ENCODE data around the gene NECTIN1. TPM values are rescaled to one million over a fixed set of nuclear protein-coding genes. Genes with fewer than 3 reads are reported as not detected.
A peak's percentile ranks its signal among the peaks of the same experiment; 100 is the strongest.

NECTIN1 gene
- total RNA-seq, 2 experiments from 2014 or later, result 1.5 TPM

DNA sequence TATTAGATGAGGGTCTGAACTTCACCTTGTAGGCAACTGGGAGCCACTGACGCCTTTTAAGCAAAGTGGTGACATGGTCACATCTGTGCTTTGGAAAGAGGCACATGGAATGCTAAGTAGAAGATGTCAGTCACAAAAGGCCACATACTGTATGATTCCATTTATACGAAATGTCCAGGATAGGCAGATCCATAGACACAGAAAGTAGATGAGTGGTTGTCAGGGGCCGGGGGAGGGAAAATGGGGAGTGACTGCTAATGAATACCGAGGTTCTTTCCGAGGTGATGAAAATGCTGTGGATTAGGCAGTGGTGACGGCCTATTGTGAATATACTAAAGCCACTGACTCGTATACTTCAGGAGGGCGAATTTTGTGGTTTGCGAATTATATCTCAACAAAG lies 20.6 kb downstream of the NECTIN1 start:
- POLR2A ChIA-PET, result no interaction called here
- H3K27me3 Mint-ChIP-seq, result peaks cover 35% of the 10 kb centered on the region
- no peaks in the 10 kb centered on the region for H3K9me3 Mint-ChIP-seq
- H3K36me3 Mint-ChIP-seq, result no peaks in the 10 kb centered on the region
- H3K4me3 Mint-ChIP-seq, result no peak overlapping the region
- ATAC-seq (ENCODE audit: low read depth) (no peak), DNase-seq (no peak)
- no peak overlapping the region for H3K27ac Mint-ChIP-seq
- peaks cover 3% of the 10 kb centered on the region for H3K4me1 Mint-ChIP-seq

- no peaks in the 10 kb centered on the region for H3K9me3 Mint-ChIP-seq
- ATAC-seq (ENCODE audit: low read depth), result no peak
- H3K36me3 Mint-ChIP-seq, result no peaks in the 10 kb centered on the region
- H3K4me3 Mint-ChIP-seq, result no peak overlapping the region
- no peak for DNase-seq
- H3K4me1 Mint-ChIP-seq, result peaks cover 3% of the 10 kb centered on the region
- peaks cover 35% of the 10 kb centered on the region for H3K27me3 Mint-ChIP-seq
- no peak overlapping the region for H3K27ac Mint-ChIP-seq
- POLR2A ChIA-PET, result no interaction called here
Observed at GRCh38 chr11:119706887-119707286, 22.1 kb downstream of the NECTIN1 start.

DNA sequence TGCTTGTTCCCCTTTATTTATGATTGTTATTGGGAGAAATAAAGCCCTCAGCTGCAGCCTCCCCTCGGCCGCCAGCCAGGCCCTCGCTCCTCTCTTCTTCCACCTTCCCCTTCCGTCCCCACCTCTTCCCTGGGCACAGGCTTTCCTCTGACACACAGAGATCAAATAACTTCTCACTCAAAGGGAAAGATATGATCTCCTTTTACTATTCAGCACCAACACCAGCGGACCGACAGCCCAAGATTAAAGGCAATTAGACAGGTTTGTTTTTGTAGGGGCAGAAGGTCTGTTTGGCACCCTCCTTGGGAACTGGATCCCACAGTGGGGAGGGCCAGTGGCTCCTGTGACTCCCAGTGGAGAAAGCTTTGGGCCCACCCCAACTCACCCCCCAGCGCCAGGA lies 23.0 kb downstream of the NECTIN1 start:
- no peaks in the 10 kb centered on the region for H3K9me3 Mint-ChIP-seq
- H3K27me3 Mint-ChIP-seq, result peaks cover 30% of the 10 kb centered on the region
- peaks cover 4% of the 10 kb centered on the region for H3K4me1 Mint-ChIP-seq
- H3K4me3 Mint-ChIP-seq, result no peak overlapping the region
- POLR2A ChIA-PET, result no interaction called here
- H3K36me3 Mint-ChIP-seq, result no peaks in the 10 kb centered on the region
- ATAC-seq (ENCODE audit: low read depth) (no peak), DNase-seq (no peak)
- no peak overlapping the region for H3K27ac Mint-ChIP-seq

DNA sequence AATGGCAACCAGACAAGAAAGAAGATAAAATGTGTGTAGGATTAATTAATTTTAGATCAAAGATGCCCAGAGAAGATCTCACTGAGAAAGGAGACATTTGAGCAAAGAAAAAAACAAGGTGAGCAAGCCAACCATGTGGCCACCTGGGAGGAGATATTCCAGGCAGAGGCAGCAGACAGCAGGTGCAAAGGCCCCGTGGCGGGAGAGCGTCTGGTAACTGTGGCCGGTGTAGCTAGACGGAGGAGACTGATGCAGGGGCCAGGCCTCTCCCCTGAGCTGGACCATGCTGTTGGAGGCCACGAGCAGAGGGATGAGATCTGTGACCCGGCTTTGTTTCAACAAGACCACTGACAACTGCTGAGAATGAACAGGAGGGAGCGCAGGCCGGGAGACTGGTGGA lies 23.6 kb downstream of the NECTIN1 start:
- H3K4me3 Mint-ChIP-seq, result no peak overlapping the region
- H3K27ac Mint-ChIP-seq, result no peak overlapping the region
- peaks cover 30% of the 10 kb centered on the region for H3K27me3 Mint-ChIP-seq
- peaks cover 7% of the 10 kb centered on the region for H3K4me1 Mint-ChIP-seq
- ATAC-seq (ENCODE audit: low read depth), result no peak
- POLR2A ChIA-PET, result no interaction called here
- no peak for DNase-seq
- H3K9me3 Mint-ChIP-seq, result no peaks in the 10 kb centered on the region
- no peaks in the 10 kb centered on the region for H3K36me3 Mint-ChIP-seq

DNA sequence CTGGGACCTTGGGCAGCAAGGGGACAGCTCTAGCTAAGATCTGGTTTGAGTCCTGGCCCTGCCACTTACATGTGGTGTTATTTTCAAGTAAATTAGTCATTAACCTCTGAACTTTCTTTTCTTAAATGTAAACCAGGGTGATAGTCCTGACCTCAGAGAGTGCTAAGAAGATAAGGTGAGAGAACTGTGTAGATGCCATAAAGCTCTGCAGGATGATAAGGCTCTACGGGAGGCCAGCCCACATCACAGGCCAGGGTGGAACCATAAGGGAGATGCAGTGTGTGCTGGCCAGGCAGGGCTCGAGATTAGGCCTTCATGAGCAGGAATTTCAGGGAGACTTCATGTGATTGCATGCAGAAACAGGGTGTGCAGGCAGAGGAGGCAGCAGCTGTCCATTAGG lies 24.2 kb downstream of the NECTIN1 start:
- DNase-seq (no peak), ATAC-seq (ENCODE audit: low read depth) (no peak)
- Mint-ChIP-seq H3K4me3 (no peak overlapping the region), H3K4me1 (peaks cover 7% of the 10 kb centered on the region), H3K36me3 (no peaks in the 10 kb centered on the region), H3K27ac (no peak overlapping the region), H3K27me3 (peaks cover 25% of the 10 kb centered on the region), H3K9me3 (no peaks in the 10 kb centered on the region)
- POLR2A ChIA-PET, result no interaction called here

DNA sequence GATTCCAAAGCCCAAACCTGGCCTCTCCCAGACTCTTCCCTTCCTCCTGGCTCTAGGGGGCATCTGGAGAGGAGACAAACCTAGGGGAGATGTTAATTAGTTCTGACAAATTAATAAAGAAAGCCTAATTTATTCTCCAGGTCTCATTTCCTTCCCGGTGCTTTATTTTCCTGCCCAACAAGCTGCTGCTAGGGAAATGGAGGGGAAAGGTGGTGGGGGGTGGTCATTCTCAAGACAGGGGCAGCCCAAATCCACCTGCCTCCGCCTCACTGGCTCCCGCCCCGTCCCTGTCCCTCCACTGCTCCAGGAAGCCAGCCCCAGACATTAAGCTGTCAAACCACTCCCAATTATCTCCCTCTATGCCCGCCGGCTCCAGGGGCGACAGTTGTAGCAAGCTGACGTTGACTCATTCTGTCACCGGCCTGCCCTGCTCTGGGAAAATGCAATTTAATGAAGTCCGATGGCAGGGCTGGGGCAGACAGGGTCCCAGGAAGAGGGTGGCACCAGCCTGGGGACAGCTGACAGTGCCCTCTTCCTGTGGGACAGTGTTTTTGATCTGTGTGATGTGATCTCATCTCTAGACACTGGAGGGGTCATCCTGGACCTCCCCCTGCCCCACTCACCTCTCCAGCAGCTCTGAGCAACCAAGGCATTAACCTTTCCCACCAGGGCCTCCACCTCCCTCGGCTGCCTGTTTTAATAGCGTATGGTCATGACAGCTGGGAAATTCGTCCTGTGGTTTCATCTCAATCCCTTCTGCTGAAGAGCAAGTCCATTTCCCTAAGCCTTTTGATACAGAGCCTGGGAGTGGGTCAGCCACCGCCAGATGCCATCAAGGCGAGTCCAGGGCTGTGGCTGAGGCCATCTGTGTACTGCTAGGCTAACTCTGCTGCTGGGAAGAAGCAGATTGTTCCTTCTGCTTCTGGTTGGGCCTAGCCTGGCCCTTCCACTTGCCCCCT lies 27.1 kb downstream of the NECTIN1 start:
- DNase-seq (no peak), ATAC-seq (ENCODE audit: low read depth) (no peak)
- no peaks in the 10 kb centered on the region for H3K36me3 Mint-ChIP-seq
- no peak overlapping the region for H3K4me3 Mint-ChIP-seq
- H3K4me1 Mint-ChIP-seq, result peaks cover 4% of the 10 kb centered on the region
- no peak overlapping the region for H3K27ac Mint-ChIP-seq
- POLR2A ChIA-PET, result no interaction called here
- H3K9me3 Mint-ChIP-seq, result no peaks in the 10 kb centered on the region
- peaks cover 6% of the 10 kb centered on the region for H3K27me3 Mint-ChIP-seq

- ATAC-seq (ENCODE audit: low read depth), result peak; percentile 48
- POLR2A ChIA-PET, result no interaction called here
- DNase-seq, result no peak
Observed at GRCh38 chr11:119700536-119701346, 28.3 kb downstream of the NECTIN1 start.

GRCh38 chr11:119700030-119700429 lies 29.0 kb downstream of the NECTIN1 start:
- Mint-ChIP-seq H3K27ac (no peak overlapping the region), H3K36me3 (no peaks in the 10 kb centered on the region), H3K27me3 (peaks cover 3% of the 10 kb centered on the region), H3K4me3 (no peak overlapping the region), H3K4me1 (peaks cover 4% of the 10 kb centered on the region), H3K9me3 (no peaks in the 10 kb centered on the region)
- POLR2A ChIA-PET, result no interaction called here
- ATAC-seq (ENCODE audit: low read depth) (no peak), DNase-seq (no peak)

More at GRCh38 chr11:119700536-119701346, 28.3 kb downstream of the NECTIN1 start:
- Mint-ChIP-seq H3K36me3 (no peaks in the 10 kb centered on the region), H3K9me3 (no peaks in the 10 kb centered on the region), H3K27me3 (peaks cover 3% of the 10 kb centered on the region), H3K4me3 (no peak overlapping the region), H3K4me1 (peaks cover 4% of the 10 kb centered on the region), H3K27ac (no peak overlapping the region)

DNA sequence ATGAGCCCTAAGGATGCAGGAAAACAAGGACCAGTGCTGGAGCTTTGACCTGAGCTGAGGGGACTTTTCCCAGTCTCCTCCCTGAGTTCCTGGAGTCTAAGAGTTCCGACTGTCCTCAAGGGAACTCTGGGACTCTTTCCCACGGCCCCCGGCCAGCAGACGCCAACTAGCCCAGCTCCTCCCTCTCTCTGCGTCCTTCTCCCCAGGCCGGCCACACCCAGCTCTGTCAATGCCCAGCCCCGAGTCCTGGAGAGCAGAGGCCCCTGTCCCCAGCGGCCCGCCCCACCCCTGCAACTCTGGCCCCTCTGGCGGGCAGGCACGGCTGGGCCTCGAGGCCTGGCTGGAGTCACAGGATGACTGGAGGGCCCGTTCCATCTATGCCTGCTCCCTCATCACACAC lies 29.8 kb downstream of the NECTIN1 start:
- H3K27ac Mint-ChIP-seq, result no peak overlapping the region
- ATAC-seq (ENCODE audit: low read depth) (no peak), DNase-seq (no peak)
- H3K9me3 Mint-ChIP-seq, result no peaks in the 10 kb centered on the region
- POLR2A ChIA-PET, result no interaction called here
- peaks cover 2% of the 10 kb centered on the region for H3K27me3 Mint-ChIP-seq
- H3K4me3 Mint-ChIP-seq, result no peak overlapping the region
- H3K36me3 Mint-ChIP-seq, result no peaks in the 10 kb centered on the region
- peaks cover 6% of the 10 kb centered on the region for H3K4me1 Mint-ChIP-seq

DNA sequence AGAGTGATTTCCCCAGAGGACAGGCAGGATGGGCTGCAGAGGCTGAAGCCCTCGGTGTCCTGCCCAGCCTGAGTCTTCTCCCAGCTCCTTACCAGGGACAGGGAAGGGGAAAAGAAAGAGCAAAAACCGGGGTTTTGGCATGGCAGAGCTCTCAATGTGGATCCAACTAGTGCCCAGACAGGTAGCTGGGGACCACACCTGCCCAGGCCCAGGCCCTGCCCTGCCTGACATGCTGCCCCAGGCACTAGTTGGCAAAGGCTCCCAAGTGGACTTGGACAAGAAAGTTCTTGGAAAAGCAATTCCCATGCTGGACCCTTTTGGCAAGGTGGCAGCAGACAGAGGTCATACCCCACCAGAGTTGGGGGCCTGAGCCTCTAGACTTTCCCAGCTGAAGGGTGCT lies 31.1 kb downstream of the NECTIN1 start:
- DNase-seq, result no peak
- no peaks in the 10 kb centered on the region for H3K9me3 Mint-ChIP-seq
- H3K27ac Mint-ChIP-seq, result no peak overlapping the region
- ATAC-seq (ENCODE audit: low read depth), result no peak
- H3K4me3 Mint-ChIP-seq, result no peak overlapping the region
- POLR2A ChIA-PET, result no interaction called here
- peaks cover 15% of the 10 kb centered on the region for H3K4me1 Mint-ChIP-seq
- peaks cover 2% of the 10 kb centered on the region for H3K27me3 Mint-ChIP-seq
- no peaks in the 10 kb centered on the region for H3K36me3 Mint-ChIP-seq

- Mint-ChIP-seq H3K9me3 (no peaks in the 10 kb centered on the region), H3K4me1 (peaks cover 15% of the 10 kb centered on the region), H3K36me3 (no peaks in the 10 kb centered on the region), H3K27ac (no peak overlapping the region), H3K4me3 (no peak overlapping the region), H3K27me3 (peaks cover 2% of the 10 kb centered on the region)
- ATAC-seq (ENCODE audit: low read depth) (no peak), DNase-seq (no peak)
- POLR2A ChIA-PET, result no interaction called here
Observed at GRCh38 chr11:119697445-119697844, 31.6 kb downstream of the NECTIN1 start.

- DNase-seq (no peak), ATAC-seq (ENCODE audit: low read depth) (no peak)
- no peak overlapping the region for H3K27ac Mint-ChIP-seq
- H3K4me3 Mint-ChIP-seq, result no peak overlapping the region
- POLR2A ChIA-PET, result no interaction called here
- no peaks in the 10 kb centered on the region for H3K9me3 Mint-ChIP-seq
- peaks cover 19% of the 10 kb centered on the region for H3K4me1 Mint-ChIP-seq
- H3K36me3 Mint-ChIP-seq, result no peaks in the 10 kb centered on the region
- H3K27me3 Mint-ChIP-seq, result peaks cover 2% of the 10 kb centered on the region
Observed at GRCh38 chr11:119696378-119697222, 32.4 kb downstream of the NECTIN1 start.

GRCh38 chr11:119694334-119694733 lies 34.7 kb downstream of the NECTIN1 start:
- ATAC-seq (ENCODE audit: low read depth) (no peak), DNase-seq (no peak)
- Mint-ChIP-seq H3K9me3 (no peaks in the 10 kb centered on the region), H3K4me3 (no peak overlapping the region), H3K4me1 (peaks cover 20% of the 10 kb centered on the region), H3K36me3 (no peaks in the 10 kb centered on the region), H3K27me3 (peaks cover 3% of the 10 kb centered on the region), H3K27ac (no peak overlapping the region)
- POLR2A ChIA-PET, result no interaction called here

All from activated naive CD8-positive, alpha-beta T cell treated with anti-CD3 and anti-CD28 coated beads, Interleukin-2, amount 10 ng/mL, durations not matched to agents 7 days and 5 days (primary cell).